GM23338 (cell line): ENCODE measurements around the gene MEGF11. TPM values are rescaled to one million over a fixed set of nuclear protein-coding genes. Genes with fewer than 3 reads are reported as not detected.

Experiments
- ATAC-seq: fragments of 200-7000 bp; cut with Tn5 transposase; 3 replicates; pipeline ENCODE4 v1.9.1; 2020
- DNase-seq: peaks from one replicate; pipeline ENCODE4 v3.0.0-alpha.2; 2015; ENCODE audit warnings: low spot score
- H2AFZ ChIP-seq: fragments of 200-600 bp; sonication (generic); 2 replicates; pipeline ENCODE4 v1.8.0; 2016; ENCODE audit warnings: antibody characterized with exemption, mild to moderate bottlenecking, moderate library complexity
- H3F3A ChIP-seq: fragments of 200-600 bp; sonication (generic); replicated peaks from 2 replicates; pipeline ENCODE4 v1.8.0; 2017; ENCODE audit warnings: antibody characterized with exemption, mixed run types, low read depth
- H3K27ac ChIP-seq: fragments of 200-600 bp; sonication (generic); 2 replicates; pipeline ENCODE4 v1.6.1; 2016; ENCODE audit warnings: low read depth
- H3K27me3 ChIP-seq: fragments of 200-600 bp; sonication (generic); 2 replicates; pipeline ENCODE4 v1.8.0; 2016; ENCODE audit warnings: mild to moderate bottlenecking, mixed run types, moderate library complexity; ENCODE audit not compliant: insufficient read depth
- H3K36me3 ChIP-seq: fragments of 200-600 bp; sonication (generic); 2 replicates; pipeline ENCODE4 v1.8.0; 2016; ENCODE audit warnings: mild to moderate bottlenecking; ENCODE audit not compliant: insufficient read depth
- H3K4me1 ChIP-seq: fragments of 200-600 bp; sonication (generic); 2 replicates; pipeline ENCODE4 v1.8.0; 2016; ENCODE audit warnings: mild to moderate bottlenecking, moderate library complexity; ENCODE audit not compliant: insufficient read depth
- H3K4me2 ChIP-seq: fragments of 200-600 bp; sonication (generic); 2 replicates; pipeline ENCODE4 v1.7.1; 2017; ENCODE audit warnings: mixed run types
- H3K4me3 ChIP-seq: fragments of 200-600 bp; sonication (generic); 2 replicates; pipeline ENCODE4 v1.6.1; 2016; ENCODE audit warnings: mixed run types
- H3K79me2 ChIP-seq: fragments of 200-600 bp; sonication (generic); replicated peaks from 2 replicates; pipeline ENCODE4 v1.8.0; 2017; ENCODE audit warnings: mild to moderate bottlenecking; ENCODE audit not compliant: insufficient read depth
- H3K9me2 ChIP-seq: fragments of 200-600 bp; sonication (generic); 2 replicates; pipeline ENCODE4 v1.8.0; 2017; ENCODE audit not compliant: insufficient read depth
- H4K20me1 ChIP-seq: fragments of 200-600 bp; sonication (generic); replicated peaks from 2 replicates; pipeline ENCODE4 v1.8.0; 2017; ENCODE audit warnings: mild to moderate bottlenecking; ENCODE audit not compliant: insufficient read depth
- H3K27ac Mint-ChIP-seq: 2 replicates; pipeline ENCODE4 v1.8.0; 2020; ENCODE audit warnings: inconsistent platforms, mild to moderate bottlenecking, moderate library complexity, mixed read lengths
- H3K27me3 Mint-ChIP-seq: 3 replicates; pipeline ENCODE4 v1.8.0; 2022; ENCODE audit warnings: low read depth, mild to moderate bottlenecking, moderate library complexity, mixed read lengths, inconsistent platforms; ENCODE audit not compliant: insufficient read depth, poor library complexity
- H3K36me3 Mint-ChIP-seq: 3 replicates; pipeline ENCODE4 v1.8.0; 2021; ENCODE audit warnings: low read depth, mild to moderate bottlenecking, inconsistent platforms, moderate library complexity, mixed read lengths
- H3K4me1 Mint-ChIP-seq: 3 replicates; pipeline ENCODE4 v1.8.0; 2020; ENCODE audit warnings: mild to moderate bottlenecking, inconsistent platforms, mixed read lengths
- H3K4me3 Mint-ChIP-seq: 3 replicates; pipeline ENCODE4 v1.8.0; 2021; ENCODE audit warnings: moderate library complexity, mild to moderate bottlenecking, inconsistent platforms, mixed read lengths
- H3K9me3 Mint-ChIP-seq: 3 replicates; pipeline ENCODE4 v1.8.0; 2020; ENCODE audit warnings: moderate library complexity, mild to moderate bottlenecking, inconsistent platforms, mixed read lengths
- CREB1 ChIP-seq: fragments of 250-450 bp; sonication (Bioruptor Pico); IDR thresholded peaks from 2 replicates; pipeline ENCODE4 v1.5.0; 2020; ENCODE audit warnings: low read depth, mild to moderate bottlenecking, moderate library complexity
- CTCF ChIP-seq, 2 experiments: fragments of 200-600 bp in 1 of 2; sonication (generic) in 1 of 2; conservative IDR thresholded peaks; 2 replicates each; pipeline versions ENCODE4 v1.5.1 to v1.6.1; 2016 to 2017; ENCODE audit warnings: antibody characterized with exemption in 2 of 2, low read depth in 2 of 2, mild to moderate bottlenecking in 2 of 2, moderate library complexity in 1 of 2
- ETS1 ChIP-seq: IDR thresholded peaks from 2 replicates; pipeline ENCODE4 v1.6.1; 2016; ENCODE audit warnings: antibody characterized with exemption
- EZH2 ChIP-seq: fragments of 200-600 bp; sonication (generic); IDR thresholded peaks from one replicate; pipeline ENCODE4 v1.8.0; 2017; ENCODE audit warnings: antibody characterized with exemption, mild to moderate bottlenecking, low read depth; ENCODE audit not compliant: unreplicated experiment
- EZH2phosphoT487 ChIP-seq: fragments of 200-600 bp; sonication (generic); IDR thresholded peaks from one replicate; pipeline ENCODE4 v1.8.1; 2018; ENCODE audit warnings: antibody characterized with exemption; ENCODE audit not compliant: unreplicated experiment
- JUNB ChIP-seq: IDR thresholded peaks from one replicate; pipeline ENCODE4 v1.6.1; 2016; ENCODE audit warnings: antibody characterized with exemption; ENCODE audit not compliant: unreplicated experiment
- NANOG ChIP-seq: IDR thresholded peaks from 2 replicates; pipeline ENCODE4 v1.6.1; 2016; ENCODE audit warnings: antibody characterized with exemption, borderline replicate concordance
- POLR2AphosphoS5 ChIP-seq: IDR thresholded peaks from 2 replicates; pipeline ENCODE4 v1.6.1; 2016; ENCODE audit warnings: antibody characterized with exemption, low read depth
- REST ChIP-seq: IDR thresholded peaks from one replicate; pipeline ENCODE4 v1.6.1; 2018; ENCODE audit warnings: antibody characterized with exemption; ENCODE audit not compliant: unreplicated experiment
- STAT1 ChIP-seq: IDR thresholded peaks from one replicate; pipeline ENCODE4 v1.6.1; 2016; ENCODE audit warnings: antibody characterized with exemption; ENCODE audit not compliant: unreplicated experiment
- ZNF114 ChIP-seq: fragments of 250-450 bp; sonication (Bioruptor Pico); IDR thresholded peaks from 2 replicates; pipeline ENCODE4 v1.5.0; 2020; ENCODE audit warnings: mild to moderate bottlenecking, moderate library complexity
- ZNF331 ChIP-seq: fragments of 250-450 bp; sonication (Bioruptor Pico); IDR thresholded peaks from 2 replicates; pipeline ENCODE4 v1.5.0; 2020; ENCODE audit warnings: low read depth, mild to moderate bottlenecking, moderate library complexity
- polyA plus RNA-seq: library from polyadenylated mRNA; unstranded; fragments of >200 nt; fragmentation: Nextera tagmentation; extraction: Ambion mirVana; gene quantifications from 2 replicates; pipeline ENCODE4 v1.2.1, GENCODE V29; 2016
- total RNA-seq: library from RNA; depleted of rRNA; stranded (reverse); fragments of >200 nt; shearing (Covaris generic); gene quantifications from 2 replicates; pipeline ENCODE4 v1.2.3, GENCODE V29; 2014

The MEGF11 gene
- total and polyA plus RNA-seq, 2 experiments from 2014 or later = 1.3 to 1.9 TPM

GRCh38 chr15:66069751-66070150, 183.8 kb downstream of the MEGF11 start:
- Histone ChIP-seq H4K20me1 (no peaks in the 10 kb centered on the region), H3K9me2 (no peaks in the 10 kb centered on the region), H2AFZ (0 out of 2 replicates have a peak overlapping the region, but pooled peaks have one; percentile 47), H3K27me3 (no peaks in the 10 kb centered on the region), H3K4me2 (no peak overlapping the region), H3K4me3 (no peak overlapping the region), H3K36me3 (no peaks in the 10 kb centered on the region), H3K79me2 (no peaks in the 10 kb centered on the region), H3F3A (no peaks in the 10 kb centered on the region), H3K27ac (no peak overlapping the region), H3K4me1 (peaks cover 43% of the 10 kb centered on the region)
- Mint-ChIP-seq H3K27me3 (peaks cover 4% of the 10 kb centered on the region), H3K9me3 (no peaks in the 10 kb centered on the region), H3K4me1 (peaks cover 59% of the 10 kb centered on the region), H3K36me3 (no peaks in the 10 kb centered on the region), H3K4me3 (no peak overlapping the region), H3K27ac (no peak overlapping the region)
- TF ChIP-seq ZNF331 (CRISPR knock-in tag) (no peak), ETS1 (no peak), EZH2 (no peak), CTCF (conservative IDR thresholded peaks at IDR 0.05; ENCODE audit: low read depth in 2 of 2) (no peak), REST (no peak), NANOG (no peak), CREB1 (CRISPR knock-in tag) (no peak), JUNB (no peak), STAT1 (no peak)
- no peak for ATAC-seq
- no peak for DNase-seq

GRCh38 chr15:66068801-66069200, 184.7 kb downstream of the MEGF11 start:
- ATAC-seq = no peak
- H3K9me2 ChIP-seq = no peaks in the 10 kb centered on the region
- no peaks in the 10 kb centered on the region for H3K79me2 ChIP-seq
- no peaks in the 10 kb centered on the region for H4K20me1 ChIP-seq
- H3K27ac ChIP-seq = no peak overlapping the region
- Mint-ChIP-seq H3K4me3 (no peak overlapping the region), H3K36me3 (no peaks in the 10 kb centered on the region), H3K27ac (no peak overlapping the region), H3K9me3 (no peaks in the 10 kb centered on the region), H3K4me1 (peaks cover 60% of the 10 kb centered on the region), H3K27me3 (peaks cover 4% of the 10 kb centered on the region)
- 0 out of 2 replicates have a peak overlapping the region, but pooled peaks have one; percentile 8 for H3K4me2 ChIP-seq
- peaks cover 43% of the 10 kb centered on the region for H3K4me1 ChIP-seq
- no peaks in the 10 kb centered on the region for H3F3A ChIP-seq
- H3K36me3 ChIP-seq = no peaks in the 10 kb centered on the region
- no peak for DNase-seq
- H3K27me3 ChIP-seq = no peaks in the 10 kb centered on the region
- no peak overlapping the region for H2AFZ ChIP-seq
- TF ChIP-seq ZNF331 (CRISPR knock-in tag) = no peak
- no peak for TF ChIP-seq STAT1
- no peak for TF ChIP-seq ETS1
- TF ChIP-seq REST = no peak
- TF ChIP-seq CREB1 (CRISPR knock-in tag) = no peak
- TF ChIP-seq NANOG = no peak
- no peak for TF ChIP-seq EZH2phosphoT487
- TF ChIP-seq EZH2 = no peak
- no peak for TF ChIP-seq ZNF114 (CRISPR knock-in tag)
- no peak for TF ChIP-seq JUNB
- no peak for TF ChIP-seq POLR2AphosphoS5
- H3K4me3 ChIP-seq = no peak overlapping the region
